ENCODE measurements around the gene TIPARP. TPM values are rescaled to one million over a fixed set of nuclear protein-coding genes. Genes with fewer than 3 reads are reported as not detected.
"Not testable (repeated sequence)": the region's sequence is repeated elsewhere in the genome, so short reads cannot be mapped to it uniquely, and the experiment has no call there.

Gene TIPARP
- total RNA-seq, 1 experiment from 2014 or later, result 57.9 TPM

DNA sequence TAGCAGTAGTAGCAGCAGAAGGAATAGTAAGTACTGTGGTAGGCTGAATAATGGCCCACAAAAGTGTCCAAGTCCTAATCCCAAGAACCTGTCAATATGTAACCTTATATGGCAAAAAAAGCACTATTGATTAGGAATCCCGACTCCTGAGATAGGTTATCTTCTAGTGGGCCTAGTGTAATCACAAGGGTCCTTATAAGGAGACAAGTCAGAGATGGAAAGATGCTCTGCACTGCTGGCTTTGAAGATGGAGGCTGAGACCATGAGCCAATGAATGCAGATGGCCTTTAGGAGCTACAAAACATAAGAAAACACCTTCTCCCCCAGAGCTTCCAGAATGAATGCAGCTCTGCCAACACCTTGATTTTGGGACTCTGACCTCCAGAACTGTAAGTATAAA, 36.0 kb downstream of the TIPARP start:
- no peak for DNase-seq (ENCODE audit: low read depth)

DNA sequence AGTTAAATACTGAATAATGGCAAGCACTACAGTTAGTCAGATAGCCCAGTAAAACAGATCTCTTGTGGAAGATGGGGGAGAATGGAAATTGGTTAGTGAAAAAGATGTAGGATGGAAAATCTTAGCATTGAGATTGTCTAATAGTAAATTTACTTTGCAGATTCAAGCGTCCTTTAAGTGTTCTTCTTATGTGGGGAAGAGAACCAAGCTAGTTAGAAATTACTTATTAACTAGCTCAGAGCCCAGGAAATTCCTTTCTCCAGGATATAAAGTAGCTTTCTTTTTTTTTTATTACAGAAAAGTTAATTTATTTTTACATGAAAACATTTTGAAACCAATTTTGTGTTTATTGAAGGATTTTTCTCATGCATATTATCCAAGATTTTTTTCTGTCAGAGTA, 36.7 kb downstream of the TIPARP start:
- DNase-seq (ENCODE audit: low read depth), result no peak

DNA sequence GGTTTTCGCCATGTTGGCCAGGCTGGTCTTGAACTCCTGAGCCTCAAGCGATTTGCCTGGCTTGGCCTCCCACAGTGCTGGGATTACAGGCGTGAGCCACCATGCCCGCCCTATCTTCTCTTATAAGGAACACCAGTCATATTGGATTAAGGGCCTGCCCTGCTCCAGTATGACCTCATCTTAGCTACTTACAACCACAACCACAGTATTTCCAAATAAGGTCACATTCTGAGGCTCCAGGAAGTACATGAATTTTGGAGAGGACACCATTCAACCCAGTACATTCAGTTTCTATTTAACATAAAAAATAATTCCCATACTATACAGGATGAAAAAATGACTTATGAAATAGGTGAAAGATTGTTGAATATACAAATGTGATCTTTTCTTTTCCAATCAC, 37.6 kb downstream of the TIPARP start:
- DNase-seq (ENCODE audit: low read depth), result peak; percentile 53

DNA sequence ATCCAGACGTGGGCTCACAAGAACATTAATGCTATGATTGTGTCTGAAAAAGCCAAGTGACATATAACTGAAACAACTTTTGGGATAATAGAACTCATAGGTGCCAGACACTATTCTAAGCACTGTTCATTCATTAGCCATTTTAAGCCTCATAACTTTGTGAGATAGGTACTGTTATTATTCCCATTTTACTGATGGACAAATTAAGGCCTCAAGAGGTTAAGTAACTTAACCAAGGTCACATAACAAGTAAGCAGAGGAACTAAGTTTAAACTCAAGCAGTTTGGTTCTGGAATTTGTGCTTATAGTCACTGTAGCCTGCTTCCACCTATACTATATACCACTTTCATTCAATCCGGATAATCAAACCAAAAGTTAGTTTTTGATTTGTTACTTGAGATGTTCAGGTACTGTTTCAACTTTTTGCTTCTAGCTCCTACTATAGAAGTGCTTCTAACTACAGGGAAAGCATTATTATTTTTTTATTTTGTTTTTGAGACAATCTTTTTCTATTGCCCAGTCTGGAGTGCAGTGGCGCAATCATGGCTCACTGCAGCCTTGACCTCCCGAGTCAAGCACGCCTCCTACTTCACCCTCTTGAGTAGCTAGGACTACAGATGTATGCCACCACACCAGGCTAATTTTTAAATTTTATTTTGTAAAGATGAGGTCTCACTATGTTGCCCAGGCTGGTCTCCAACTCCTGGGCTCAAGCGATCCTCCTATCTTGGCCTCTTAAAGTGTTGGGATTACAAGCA, 41.9 kb downstream of the TIPARP start:
- DNase-seq (ENCODE audit: low read depth), result no peak

DNA sequence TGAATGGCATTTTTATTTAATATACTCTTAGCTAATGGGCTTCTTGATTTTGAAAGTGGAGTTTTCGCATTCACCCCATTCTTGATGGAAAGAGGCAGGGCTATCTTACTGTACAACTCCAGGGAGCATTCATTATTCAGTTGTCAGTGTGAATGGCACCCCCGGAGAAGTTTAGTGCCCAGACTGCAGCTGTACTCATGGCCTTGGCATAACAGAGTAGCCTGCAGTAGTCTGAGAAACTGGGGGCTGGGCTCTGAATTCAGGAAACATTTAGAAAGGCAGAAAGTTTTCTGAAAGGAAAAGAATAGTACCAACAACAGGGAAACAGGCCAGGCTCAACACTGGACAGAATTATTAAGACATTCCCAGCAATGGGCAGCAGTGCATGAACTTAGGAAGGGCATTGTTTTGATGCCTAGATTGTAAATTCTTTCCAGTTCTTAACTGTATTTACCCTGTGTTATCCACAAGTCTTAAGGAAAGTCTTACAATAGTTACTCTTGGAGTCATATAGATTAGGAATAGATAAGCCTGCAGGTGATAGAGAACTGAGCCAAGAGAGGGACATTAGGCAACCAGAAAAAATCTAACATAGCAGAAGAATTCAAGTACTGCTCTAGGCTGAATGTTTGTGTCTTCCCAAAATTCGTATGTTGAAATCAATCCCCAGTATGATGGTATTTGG, 44.4 kb downstream of the TIPARP start:
- no peak for DNase-seq (ENCODE audit: low read depth)

DNA sequence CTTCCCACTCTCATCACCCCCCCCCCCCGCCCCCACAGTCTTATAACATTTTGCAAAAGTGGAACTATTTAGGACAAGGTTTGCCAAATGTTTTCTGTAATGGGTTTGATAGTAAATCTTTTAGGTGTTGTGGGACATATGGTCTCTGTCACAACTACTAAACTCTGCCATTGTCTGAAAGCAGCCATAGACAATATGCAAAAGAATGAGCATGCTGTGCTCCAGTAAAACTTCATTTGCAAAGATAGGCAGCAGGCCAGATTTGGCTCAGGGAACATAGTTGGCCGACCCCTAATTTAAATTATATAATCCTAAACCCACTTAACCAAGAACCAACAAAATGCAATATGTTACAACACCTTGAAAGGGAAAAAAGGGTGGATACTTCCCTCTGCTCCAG, 46.4 kb downstream of the TIPARP start:
- DNase-seq (ENCODE audit: low read depth), result no peak

DNA sequence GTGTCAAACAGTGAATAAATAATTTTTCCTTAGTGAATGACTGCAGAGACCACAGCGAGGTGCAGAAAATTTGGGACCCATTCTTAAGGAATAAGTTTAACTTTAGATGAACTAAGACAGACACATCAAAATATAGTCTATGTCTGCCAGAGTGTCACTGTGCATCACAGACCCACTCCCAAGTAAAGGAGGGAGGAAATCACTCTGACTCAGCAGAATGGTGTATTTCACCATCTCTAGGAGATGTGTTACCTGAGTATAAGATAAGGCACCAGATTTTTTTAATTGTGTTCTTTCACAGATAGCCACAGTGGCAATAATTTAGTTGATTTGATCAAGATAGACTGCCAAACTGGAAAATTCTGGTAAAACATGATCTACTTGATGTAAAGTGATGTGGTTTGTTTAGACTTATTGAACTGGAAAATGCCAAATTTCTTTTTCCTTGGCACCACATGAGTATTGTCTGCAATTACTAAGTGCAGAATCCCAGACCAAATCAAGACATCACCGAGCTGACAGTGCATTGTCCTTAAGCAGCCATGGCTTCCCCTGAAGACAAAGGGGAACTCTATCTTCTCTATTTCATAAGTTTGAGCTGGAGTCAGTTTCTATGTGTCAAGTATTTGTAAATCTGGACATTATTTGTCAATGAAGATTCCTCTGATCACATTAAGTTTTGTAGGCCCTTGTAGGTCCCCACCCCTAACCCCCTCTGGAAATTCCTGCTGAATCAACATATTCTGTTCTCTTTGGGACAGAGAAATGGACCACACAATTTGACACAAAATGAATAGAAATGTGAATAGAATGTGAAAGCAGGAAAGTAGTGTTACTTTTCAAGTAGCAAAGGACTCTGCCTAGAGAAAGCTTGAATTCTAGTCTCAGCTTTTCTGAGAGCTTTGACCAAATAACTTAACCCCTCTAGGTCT, 47.6 kb downstream of the TIPARP start:
- DNase-seq (ENCODE audit: low read depth), result no peak

DNA sequence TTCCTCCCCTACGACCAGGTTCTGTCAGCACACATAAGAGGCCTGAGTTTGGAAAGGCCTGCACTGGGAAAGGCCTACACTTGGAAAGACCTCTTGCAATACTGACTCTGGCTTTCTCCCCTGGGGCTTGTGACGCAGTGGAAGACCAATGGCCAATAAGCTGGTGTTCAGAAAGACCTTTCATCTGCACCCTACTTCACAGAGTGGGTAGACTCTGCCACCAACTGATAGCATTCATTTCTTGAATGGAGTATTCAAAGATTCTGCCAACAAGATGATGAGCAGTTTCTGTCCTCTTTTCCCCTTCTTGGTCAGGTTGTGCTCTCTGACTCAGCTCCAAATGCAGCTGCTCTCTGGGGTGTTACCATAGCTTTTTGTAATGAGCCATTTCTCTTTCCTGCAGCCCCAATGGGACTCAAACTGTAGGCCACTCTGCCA, 48.8 kb downstream of the TIPARP start:
- peak; percentile 38 for DNase-seq (ENCODE audit: low read depth)

DNA sequence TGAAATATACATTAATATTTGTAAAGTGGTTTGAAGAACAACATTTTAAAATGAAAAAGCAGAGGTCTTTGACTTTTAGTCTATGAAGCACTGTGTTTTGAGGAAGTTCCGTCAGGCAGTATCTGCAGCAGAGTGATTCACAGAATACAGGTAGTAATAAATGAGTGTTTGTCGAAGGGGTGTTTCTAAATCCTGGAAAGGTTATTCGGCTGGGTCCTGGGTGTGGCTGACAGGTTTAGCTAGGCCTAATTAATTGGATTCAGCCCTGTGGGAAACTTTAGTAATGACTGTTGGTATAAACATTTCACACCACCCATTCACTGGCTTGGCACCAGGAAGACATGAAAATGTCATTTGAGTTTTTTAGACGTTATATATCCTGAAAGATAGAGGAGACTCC, 51.3 kb downstream of the TIPARP start:
- no peak for DNase-seq (ENCODE audit: low read depth)

DNA sequence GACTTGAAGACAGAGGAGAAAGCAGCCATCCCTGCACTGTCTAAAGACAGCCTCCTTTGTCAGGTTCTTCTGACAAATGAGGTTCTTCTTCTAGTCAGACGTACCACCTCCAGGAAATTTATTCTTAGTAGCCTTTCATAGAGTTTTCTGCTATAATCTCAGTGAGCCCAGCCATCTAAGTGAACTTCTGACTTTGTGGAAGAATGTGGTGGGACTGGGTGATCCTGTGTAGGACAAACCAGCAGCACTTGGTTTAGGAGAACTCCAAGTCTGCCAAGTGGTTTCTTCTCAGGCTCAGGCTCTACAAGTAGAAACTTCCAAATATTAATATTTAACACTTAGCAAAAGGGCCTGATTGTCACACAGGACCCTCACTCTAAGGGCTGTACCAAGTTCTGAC, 52.1 kb downstream of the TIPARP start:
- DNase-seq (ENCODE audit: low read depth), result no peak

DNA sequence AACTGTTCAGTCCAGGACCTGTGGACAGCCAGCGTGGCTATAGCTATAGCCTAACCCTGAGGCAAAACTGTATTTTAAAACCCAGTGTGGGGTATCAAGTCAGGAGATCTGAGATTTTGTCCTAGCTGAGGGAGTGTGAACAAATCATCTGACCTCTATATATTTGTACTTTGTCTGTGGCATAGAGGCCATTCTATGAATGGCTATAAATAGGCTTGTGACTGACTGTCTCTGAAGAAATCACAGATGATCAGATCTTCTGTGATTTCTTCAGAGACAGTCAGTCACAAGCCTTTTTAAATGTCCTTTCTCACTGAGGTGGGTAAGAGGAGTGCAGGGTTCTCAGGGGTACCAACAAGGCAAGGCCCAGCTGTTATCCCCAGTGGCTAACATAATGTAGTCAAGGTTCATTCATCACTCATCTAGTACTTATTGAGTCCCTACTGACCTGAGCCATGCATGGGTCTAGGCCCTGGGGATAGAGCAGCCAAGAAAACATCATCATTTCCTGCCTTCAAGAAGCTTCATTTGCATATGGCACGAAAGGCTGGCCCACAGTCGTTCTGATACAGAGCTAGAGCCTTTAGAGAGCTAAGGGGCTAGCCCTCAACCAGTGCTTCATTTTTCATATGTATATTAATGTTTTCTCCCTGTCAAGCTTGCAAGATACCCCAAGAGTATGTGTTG, 53.3 kb downstream of the TIPARP start:
- DNase-seq (ENCODE audit: low read depth), result no peak

DNA sequence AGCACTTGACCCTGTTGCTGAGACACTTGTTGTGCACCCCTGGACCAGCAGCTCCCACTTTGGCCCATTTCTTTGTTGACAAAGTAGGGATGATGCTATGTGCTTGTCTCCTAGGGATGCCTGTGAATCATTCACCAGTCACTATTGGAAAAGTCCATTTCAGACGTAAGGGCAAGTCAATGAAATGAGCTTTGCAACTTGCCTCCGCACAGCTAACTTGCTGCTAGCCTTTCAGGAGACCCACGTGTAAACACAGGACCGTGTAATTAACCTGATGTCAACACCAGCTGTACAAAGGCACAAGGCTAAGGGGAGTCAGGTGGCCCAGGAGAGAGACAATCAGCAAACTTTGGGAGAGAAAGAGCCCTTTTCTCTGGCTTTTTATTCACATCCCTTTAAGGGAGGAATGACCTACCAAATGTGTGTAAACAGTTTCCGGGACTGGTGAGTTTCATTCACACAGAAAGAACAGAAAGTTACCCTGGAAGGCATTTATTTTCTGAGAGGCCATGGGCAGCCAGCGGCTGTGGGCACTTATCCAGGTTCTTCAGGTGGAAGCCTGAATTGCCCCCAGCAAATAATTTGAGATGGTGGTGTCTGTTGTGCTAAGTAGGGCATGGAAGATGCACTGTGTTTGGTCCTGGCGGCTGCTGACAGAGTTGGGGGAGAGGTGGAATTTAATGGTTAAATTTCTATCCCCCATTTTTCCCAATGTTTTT, 54.0 kb downstream of the TIPARP start:
- peak; percentile 38 for DNase-seq (ENCODE audit: low read depth)

DNA sequence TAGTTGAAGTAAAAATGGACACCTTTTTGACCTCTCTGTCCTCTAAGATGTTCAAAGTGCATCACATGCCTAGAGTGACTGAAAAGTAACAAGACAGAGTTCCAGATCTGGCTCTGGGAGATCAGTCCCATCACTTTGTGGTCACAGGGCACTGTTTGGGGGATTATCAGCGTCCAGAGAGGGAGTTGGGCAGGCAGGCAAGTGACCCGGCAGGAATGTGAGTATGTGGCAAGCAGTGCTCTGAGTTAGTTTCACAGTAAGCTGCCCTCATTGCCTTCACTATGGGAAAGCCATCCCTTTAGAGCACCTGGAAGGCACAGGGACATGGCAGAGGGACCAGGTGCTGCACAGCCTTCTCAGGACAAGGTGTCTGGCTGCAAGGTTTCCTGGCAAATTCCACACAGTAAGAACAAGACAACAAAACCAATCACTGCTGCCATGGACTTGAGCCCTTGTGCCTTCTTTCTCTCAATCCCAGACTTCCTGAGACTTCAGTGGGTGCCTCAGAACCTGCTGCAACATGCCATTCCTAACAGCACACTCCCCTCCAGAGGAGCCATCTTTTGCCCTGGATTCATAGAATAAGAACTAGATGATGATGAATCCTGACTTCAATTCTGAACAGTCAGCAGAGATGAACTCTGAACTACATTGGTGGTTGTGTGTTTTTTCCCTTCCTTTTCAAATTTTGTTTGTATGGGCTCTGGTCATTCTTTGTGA, 55.2 kb downstream of the TIPARP start:
- DNase-seq (ENCODE audit: low read depth), result no peak

DNA sequence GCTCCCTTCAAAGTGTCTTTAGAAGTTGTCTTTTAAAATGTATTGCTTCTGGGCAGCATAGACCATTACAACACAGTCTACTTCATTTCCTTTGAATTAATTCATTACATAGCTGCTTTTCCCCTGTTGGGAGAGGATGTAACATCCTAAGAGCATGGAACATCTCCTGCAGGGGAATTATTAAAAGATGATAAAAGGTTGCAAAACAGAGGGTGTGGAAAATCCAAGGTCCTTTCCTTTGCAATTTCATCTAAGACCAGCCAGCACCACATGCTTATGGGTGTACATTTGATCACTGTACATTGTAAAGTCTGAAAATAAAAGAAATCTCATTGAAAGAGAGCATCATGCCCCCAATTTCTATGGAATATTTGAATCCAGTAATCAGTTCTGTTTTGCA, 57.4 kb downstream of the TIPARP start:
- DNase-seq (ENCODE audit: low read depth), result no peak

DNA sequence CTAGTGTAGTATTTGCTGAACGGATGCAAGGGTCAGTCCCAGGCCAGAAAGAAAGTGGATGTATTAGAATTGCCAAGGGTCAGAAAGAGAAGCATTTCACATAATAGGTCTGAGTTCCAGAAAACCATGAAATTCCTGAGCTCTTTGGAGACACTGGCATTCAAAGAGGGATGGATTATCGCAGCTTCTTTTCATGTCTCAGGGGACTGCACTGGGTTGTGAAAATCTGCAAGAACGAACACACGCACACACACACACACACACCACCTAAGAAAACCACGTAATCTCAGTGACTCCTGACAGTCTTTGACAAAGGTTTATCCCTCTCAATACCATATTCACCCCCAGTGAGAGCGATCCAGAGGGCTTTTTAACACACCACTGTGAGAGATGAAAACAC, 57.9 kb downstream of the TIPARP start:
- no peak for DNase-seq (ENCODE audit: low read depth)

DNA sequence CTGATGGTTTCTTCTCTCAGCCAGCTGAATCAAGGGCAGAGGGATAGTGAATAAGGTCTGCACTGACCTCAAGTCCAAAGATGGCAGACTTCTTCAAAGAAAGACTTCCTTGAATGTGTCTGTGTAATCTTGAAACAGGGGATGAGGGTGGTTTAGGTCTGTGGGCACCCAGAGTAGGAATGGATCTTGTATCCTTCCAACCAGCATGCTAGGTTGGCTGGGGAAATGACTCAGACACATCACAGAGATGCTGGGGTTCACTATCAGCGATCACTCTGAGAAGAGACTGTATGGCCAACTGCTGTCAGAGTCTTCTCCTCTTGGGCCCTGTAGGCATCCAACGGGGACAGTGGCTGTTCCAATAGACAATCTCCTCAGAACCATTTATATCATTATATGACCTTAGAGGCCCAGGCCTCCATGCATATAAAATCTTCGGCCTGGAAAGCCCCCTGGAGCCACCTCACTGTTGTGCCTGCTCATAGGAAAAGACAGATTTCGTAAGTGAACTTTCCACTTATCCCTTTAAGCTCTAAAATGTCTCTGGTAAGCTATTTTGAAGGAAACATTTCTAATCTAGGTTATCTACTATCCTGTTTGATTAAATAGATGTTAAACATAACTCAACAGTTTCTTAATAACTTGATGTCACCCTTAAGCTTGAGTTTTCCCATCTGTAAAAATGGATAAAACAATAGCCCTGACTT, 58.5 kb downstream of the TIPARP start:
- DNase-seq (ENCODE audit: low read depth), result no peak

DNA sequence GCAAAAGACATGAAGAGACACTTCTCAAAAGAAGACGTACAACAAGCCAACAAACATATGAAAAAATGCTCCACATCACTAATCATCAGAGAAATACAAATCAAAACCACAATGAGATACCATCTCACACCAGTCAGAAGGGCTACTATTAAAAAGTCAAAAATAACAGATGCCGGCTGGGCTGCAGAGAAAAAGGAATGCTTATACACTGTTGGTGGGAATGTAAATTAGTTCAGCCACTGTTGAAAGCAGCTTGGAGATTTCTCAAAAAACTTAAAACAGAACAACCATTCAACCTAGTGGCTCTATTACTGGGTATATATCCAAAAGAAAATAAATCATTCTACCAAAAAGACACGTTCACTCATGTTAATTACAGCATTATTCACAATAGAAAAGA, 60.3 kb downstream of the TIPARP start:
- not testable (repeated sequence) for DNase-seq (ENCODE audit: low read depth)

DNA sequence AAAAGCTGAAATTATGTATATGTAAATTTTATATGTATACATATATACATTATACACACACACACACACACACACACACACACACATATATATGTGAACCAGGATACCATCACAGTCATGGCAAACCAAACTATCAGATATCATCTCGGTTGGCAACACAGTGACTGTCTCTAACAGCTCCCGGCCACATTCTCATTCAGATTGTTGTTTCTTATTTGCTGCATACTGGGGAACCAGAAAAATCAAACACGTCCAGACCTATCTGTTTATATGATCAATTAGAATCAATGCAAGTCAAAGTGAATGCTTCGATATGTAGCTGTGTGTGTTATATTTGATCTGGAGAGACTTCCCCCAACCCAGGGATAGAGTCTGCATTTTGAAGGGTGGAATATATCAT, 61.1 kb downstream of the TIPARP start:
- no peak for DNase-seq (ENCODE audit: low read depth)

DNA sequence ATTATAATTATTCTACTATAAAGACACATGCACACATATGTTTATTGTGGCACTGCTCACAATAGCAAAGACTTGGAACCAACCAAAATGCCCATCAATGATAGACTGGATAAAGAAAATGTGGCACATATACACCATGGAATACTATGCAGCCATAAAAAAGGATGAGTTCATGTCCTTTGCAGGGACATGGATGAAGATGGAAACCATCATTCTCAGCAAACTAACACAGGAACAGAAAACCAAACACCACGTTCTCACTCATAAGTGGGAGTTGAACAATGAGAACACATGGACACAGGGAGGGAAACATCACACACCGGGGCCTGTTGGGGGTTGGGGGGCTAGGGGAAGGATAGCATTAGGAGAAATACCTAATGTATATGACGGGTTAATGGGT, 62.7 kb downstream of the TIPARP start:
- DNase-seq (ENCODE audit: low read depth), result not testable (repeated sequence)

All from HT1080 (cell line).